A673 (cell line): Measurements from ENCODE around the gene LRRC3B. TPM values are rescaled to one million over a fixed set of nuclear protein-coding genes. Genes with fewer than 3 reads are reported as not detected.

Experiments
- BruUV-seq: library from RNA; stranded (reverse); fragments of 400-500 nt; replicated peaks from 2 replicates; lab custom pipeline; 2021; lab: Mats Ljungman, UMichigan
- CTCF ChIA-PET: fragments of 300-600 bp; sonication (Branson Sonifier 250); formaldehyde crosslinking; loops from one replicate; lab custom pipeline; 2022; ENCODE audit warnings: antibody characterized with exemption; lab: Charles Lee
- POLR2A ChIA-PET: fragments of 300-600 bp; sonication (Branson Sonifier 250); formaldehyde crosslinking; loops from one replicate; lab custom pipeline; 2022; ENCODE audit warnings: antibody characterized with exemption; ENCODE audit not compliant: low non-redundant PET; lab: Charles Lee
- DNase-seq: peaks from one replicate; pipeline ENCODE4 v3.0.0-alpha.2; 2015; ENCODE audit warnings: low spot score
- H3K27ac ChIP-seq: fragments of 200-600 bp; sonication (generic); 2 replicates; pipeline ENCODE4 v1.5.1; 2016; ENCODE audit warnings: mixed run types, low read depth, mild to moderate bottlenecking, mixed read lengths, antibody characterized with exemption, low read length; ENCODE audit not compliant: poor library complexity, severe bottlenecking
- H3K27me3 ChIP-seq: fragments of 200-600 bp; sonication (generic); replicated peaks from 2 replicates; pipeline ENCODE4 v1.6.1; 2017; ENCODE audit warnings: mixed run types, low read depth, mild to moderate bottlenecking, mixed read lengths, antibody characterized with exemption, low read length; ENCODE audit not compliant: insufficient read depth, poor library complexity
- H3K36me3 ChIP-seq: fragments of 200-600 bp; sonication (generic); 2 replicates; pipeline ENCODE4 v1.6.1; 2016; ENCODE audit warnings: mixed run types, mild to moderate bottlenecking, mixed read lengths, antibody characterized with exemption, low read length; ENCODE audit not compliant: insufficient read depth, poor library complexity, severe bottlenecking
- H3K4me1 ChIP-seq: fragments of 200-600 bp; sonication (generic); 2 replicates; pipeline ENCODE4 v1.6.1; 2017; ENCODE audit warnings: mixed run types, mild to moderate bottlenecking, mixed read lengths, antibody characterized with exemption, low read length; ENCODE audit not compliant: insufficient read depth, poor library complexity, severe bottlenecking
- H3K4me3 ChIP-seq: fragments of 200-600 bp; sonication (generic); 2 replicates; pipeline ENCODE4 v1.5.1; 2016; ENCODE audit warnings: low read depth, mixed run types, mild to moderate bottlenecking, mixed read lengths, low read length; ENCODE audit not compliant: poor library complexity, severe bottlenecking
- H3K9me3 ChIP-seq: fragments of 200-600 bp; sonication (generic); 2 replicates; pipeline ENCODE4 v1.6.1; 2016; ENCODE audit warnings: mixed run types, low read depth, mild to moderate bottlenecking, mixed read lengths, antibody characterized with exemption, low read length; ENCODE audit not compliant: poor library complexity, severe bottlenecking
- CTCF ChIP-seq: fragments of 300-800, 200-600 bp; sonication (generic); conservative IDR thresholded peaks from 2 replicates; pipeline ENCODE4 v1.5.1; 2017; ENCODE audit warnings: low read depth, mild to moderate bottlenecking, antibody characterized with exemption, low read length, moderate library complexity, mixed read lengths
- EZH2 ChIP-seq: fragments of 200-600 bp; sonication (generic); IDR thresholded peaks from 2 replicates; pipeline ENCODE4 v1.6.1; 2017; ENCODE audit warnings: borderline replicate concordance, low read depth, mild to moderate bottlenecking, mixed read lengths, antibody characterized with exemption, low read length; ENCODE audit not compliant: poor library complexity, severe bottlenecking
- intact Hi-C: fragments of 100-400 bp; cut with micrococcal nuclease; formaldehyde crosslinking; loops from one replicate; pipeline ENCODE4 v1.10.0; 2022; ENCODE audit not compliant: unreplicated experiment
- total RNA-seq: library from RNA; stranded (reverse); gene quantifications from 2 replicates; pipeline ENCODE4 v1.2.3, GENCODE V29; 2021

Gene LRRC3B
- total RNA-seq, 1 experiment from 2014 or later, result not detected

GRCh38 chr3:26682406-26682805 lies 59.8 kb downstream of the LRRC3B start:
- no peak overlapping the region for H3K27ac ChIP-seq
- POLR2A ChIA-PET, result no interaction called here
- peak; percentile 75 for DNase-seq
- intact Hi-C loops, result no loop called here
- no peaks in the 10 kb centered on the region for H3K27me3 ChIP-seq
- peaks cover 3% of the 10 kb centered on the region for H3K9me3 ChIP-seq
- peaks cover 10% of the 10 kb centered on the region for H3K4me1 ChIP-seq
- no peak overlapping the region for H3K4me3 ChIP-seq
- no peaks in the 10 kb centered on the region for H3K36me3 ChIP-seq
- BruUV-seq, result no TSS peak
- TF ChIP-seq CTCF (no peak), EZH2 (no peak)
- CTCF ChIA-PET, result interaction anchor here (1.1 kb wide), 1 partner anchor 30 kb away, joined by 3 read pairs; no protein-coding TSS in a partner anchor

- DNase-seq, result no peak
- no peak overlapping the region for H3K27ac ChIP-seq
- no TSS peak for BruUV-seq
- TF ChIP-seq EZH2 (no peak), CTCF (no peak)
- ChIA-PET POLR2A (no interaction called here), CTCF (no interaction called here)
- no peaks in the 10 kb centered on the region for H3K36me3 ChIP-seq
- no peaks in the 10 kb centered on the region for H3K27me3 ChIP-seq
- H3K4me3 ChIP-seq, result no peak overlapping the region
- intact Hi-C loops, result no loop called here
- H3K4me1 ChIP-seq, result peaks cover 10% of the 10 kb centered on the region
- H3K9me3 ChIP-seq, result peaks cover 3% of the 10 kb centered on the region
These were observed 61.3 kb downstream of the LRRC3B start for GRCh38 chr3:26683902-26684301.

GRCh38 chr3:26687466-26687865 lies 64.9 kb downstream of the LRRC3B start:
- no peaks in the 10 kb centered on the region for H3K36me3 ChIP-seq
- no TSS peak for BruUV-seq
- no peak overlapping the region for H3K27ac ChIP-seq
- no peak overlapping the region for H3K4me3 ChIP-seq
- POLR2A ChIA-PET, result no interaction called here
- peaks cover 3% of the 10 kb centered on the region for H3K9me3 ChIP-seq
- intact Hi-C loops, result no loop called here
- H3K4me1 ChIP-seq, result peaks cover 6% of the 10 kb centered on the region
- no peak for DNase-seq
- TF ChIP-seq CTCF (no peak), EZH2 (no peak)
- H3K27me3 ChIP-seq, result no peaks in the 10 kb centered on the region
- CTCF ChIA-PET, result no interaction called here
